IPS-NIHi11 (cell line): ENCODE results near the gene TIGD4.

Experiments
- DNase-seq: peaks from one replicate; pipeline ENCODE4 v3.0.0; 2012; ENCODE audit warnings: mixed read lengths, low spot score

TIGD4 gene

GRCh38 chr4:152779513-152780266 is at the start of gene TIGD4, which contains the start of gene ARFIP1:
TIGD4 (minus strand) TSS chr4:152779730; CDS start chr4:152771004, 8,726 bp downstream.
ARFIP1 (plus strand) TSS chr4:152779954; CDS start chr4:152829634, 49,680 bp downstream.
- peak; percentile 96 for DNase-seq

GRCh38 chr4:152828122-152828521 is 48.6 kb upstream of the TIGD4 start:
- no peak for DNase-seq

GRCh38 chr4:152825336-152825735 is 45.8 kb upstream of the TIGD4 start:
- DNase-seq = no peak

- no peak for DNase-seq
Observed at GRCh38 chr4:152824561-152824960, 45.0 kb upstream of the TIGD4 start.

DNA sequence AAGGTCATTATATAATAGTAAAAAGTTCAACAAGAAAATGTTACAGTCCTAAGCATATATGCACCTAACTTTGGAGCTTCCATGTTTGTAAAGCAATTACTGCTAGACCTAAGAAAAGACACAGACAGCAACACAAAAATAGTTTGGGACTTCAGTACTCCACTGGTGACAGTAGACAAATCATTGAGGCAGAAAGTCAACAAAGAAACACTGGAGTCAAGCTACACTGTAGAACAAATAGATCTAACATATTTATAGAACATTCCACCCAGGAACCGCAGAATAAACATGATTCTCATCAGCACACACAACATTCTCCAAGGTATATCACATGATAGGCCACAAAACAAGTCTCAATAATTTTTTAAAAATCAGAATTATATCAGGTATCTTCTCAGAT is 42.8 kb upstream of the TIGD4 start:
- no peak for DNase-seq

- DNase-seq = no peak
Observed at GRCh38 chr4:152820073-152820472, 40.5 kb upstream of the TIGD4 start.

GRCh38 chr4:152819026-152819645 is 39.6 kb upstream of the TIGD4 start:
- no peak for DNase-seq

DNA sequence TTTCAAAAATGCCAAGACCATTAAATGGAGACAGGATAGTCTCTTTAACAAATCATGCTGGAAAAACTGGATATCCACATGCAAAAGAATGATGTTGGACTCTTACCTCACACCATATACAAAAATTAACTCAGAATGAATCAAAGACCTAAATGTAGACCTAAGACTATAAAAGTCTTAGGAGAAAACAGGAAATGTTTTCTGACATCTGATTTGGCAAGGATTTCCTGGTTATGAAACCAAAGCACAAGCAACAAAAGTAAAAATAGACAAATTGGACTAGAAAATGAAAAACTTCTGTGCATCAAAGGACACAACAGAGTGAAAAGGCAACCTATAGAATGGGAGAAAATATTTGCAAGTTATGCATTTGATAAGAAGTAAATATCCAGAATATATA is 37.8 kb upstream of the TIGD4 start:
- DNase-seq = no peak

DNA sequence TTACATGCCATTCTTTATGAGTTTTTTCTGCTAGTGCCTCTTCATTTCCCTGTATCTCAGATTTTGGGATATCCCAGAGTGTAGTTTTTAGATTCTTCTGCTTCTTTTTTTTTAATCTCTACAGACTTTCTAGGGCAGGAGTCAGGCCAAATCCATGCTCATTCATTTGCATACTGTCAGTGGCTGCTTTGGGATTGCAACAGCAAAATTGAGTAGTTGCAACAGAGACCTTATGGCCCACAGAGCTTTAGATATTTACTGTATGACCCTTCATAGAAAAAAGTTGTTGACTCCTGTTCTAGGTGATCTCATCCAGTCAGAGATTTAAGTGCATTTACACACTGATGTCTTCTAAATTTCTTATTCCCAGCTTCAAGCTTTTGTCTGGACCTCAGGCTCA is 35.5 kb upstream of the TIGD4 start:
- DNase-seq = no peak

GRCh38 chr4:152810715-152811287 is 31.3 kb upstream of the TIGD4 start:
- no peak for DNase-seq

DNA sequence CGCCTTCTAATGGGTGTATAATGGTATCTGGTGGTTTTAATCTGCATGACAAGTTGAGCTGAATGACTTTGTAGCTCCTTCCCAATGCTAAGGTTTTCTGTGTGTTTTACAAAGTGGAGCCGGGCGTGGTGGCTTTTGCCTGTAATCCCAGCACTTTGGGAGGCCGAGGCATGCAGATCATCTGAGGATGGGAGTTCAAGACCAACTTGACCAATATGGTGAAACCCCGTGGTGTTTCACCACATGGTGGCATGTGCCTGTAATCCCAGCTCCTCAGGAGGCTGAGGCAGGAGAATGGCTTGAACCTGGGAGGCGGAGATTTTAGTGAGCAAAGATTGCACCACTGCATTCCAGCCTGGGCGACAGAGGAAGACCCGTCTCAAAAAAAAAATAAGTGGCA is 29.1 kb upstream of the TIGD4 start:
- DNase-seq = no peak

- no peak for DNase-seq
Observed at GRCh38 chr4:152807294-152807829, 27.8 kb upstream of the TIGD4 start.

DNA sequence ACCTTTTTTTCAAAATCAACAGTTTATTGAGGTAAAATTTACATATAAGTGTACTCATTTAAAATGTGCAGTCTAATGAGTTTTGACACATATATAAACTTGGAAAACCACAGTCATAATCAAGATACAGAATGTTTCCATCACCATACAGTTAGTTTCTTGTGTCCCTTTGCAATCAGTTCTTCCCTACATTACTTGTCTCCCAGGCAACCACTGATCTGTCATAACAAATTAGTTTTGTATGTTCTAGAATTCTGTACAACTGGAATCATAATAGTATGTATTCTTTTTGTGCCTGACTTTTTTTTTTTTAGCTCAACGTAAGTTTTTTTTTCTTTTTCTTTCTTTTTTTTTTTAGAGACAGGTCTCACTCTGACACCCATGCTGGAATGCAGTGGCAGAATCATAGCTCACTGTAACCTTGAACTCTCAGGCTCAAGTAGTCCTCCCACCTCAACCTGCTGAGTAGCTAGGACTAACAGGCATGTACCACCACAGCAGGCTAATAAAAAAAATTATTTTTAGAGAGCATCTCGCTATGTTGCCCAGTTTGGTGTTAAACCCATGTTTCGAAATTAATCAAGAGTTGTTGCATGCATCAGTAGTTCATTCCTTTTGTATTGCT is 27.1 kb upstream of the TIGD4 start:
- DNase-seq = no peak

- DNase-seq = no peak
Observed at GRCh38 chr4:152805818-152806217, 26.3 kb upstream of the TIGD4 start.

DNA sequence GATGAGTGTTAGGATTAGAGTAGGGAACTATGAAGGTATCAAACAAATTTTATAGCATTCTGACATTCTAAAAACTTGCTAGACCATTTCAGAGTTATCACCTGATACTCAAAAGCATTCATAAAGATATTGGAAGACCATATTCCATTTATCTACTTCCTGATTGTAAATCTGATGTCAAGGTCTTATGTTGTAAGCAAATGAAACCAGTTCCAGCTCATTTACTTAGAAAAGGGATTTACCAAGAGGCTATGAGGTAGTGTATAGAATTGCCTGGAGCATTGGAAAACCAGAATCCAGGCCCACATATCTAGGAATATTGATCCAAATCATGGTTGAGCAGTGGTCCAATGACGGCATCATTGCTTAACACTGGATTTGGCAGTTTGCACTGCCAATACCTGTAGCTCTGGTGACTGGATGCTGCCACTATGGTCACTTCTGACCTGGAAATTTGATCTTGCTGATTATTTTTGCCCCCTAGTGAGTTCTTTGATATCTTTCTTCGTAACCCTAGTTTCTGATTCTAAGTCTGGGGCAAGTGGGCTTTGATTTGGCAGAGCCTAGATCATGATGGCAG is 25.6 kb upstream of the TIGD4 start:
- no peak for DNase-seq

GRCh38 chr4:152803541-152803940 is 24.0 kb upstream of the TIGD4 start:
- DNase-seq = no peak

DNA sequence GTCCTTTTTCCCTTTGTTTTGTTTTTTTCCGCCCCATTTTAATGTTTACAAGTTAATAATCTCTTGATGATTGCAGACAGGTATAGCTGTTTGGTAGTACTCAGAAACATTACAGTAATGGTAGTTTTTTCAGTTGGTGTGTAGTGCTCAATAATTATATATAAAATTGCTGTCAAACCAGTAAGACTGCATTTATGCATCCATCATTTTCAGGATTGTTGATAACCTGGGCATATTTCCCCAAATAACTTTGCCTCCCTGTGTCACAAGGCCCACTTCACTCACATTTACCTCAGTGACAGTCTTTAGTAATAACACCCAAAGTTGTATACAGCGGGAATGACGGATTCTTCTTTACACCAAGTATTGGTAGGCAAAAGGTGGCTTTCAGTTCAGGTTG is 16.4 kb upstream of the TIGD4 start:
- no peak for DNase-seq

- no peak for DNase-seq
Observed at GRCh38 chr4:152786627-152787026, 7.1 kb upstream of the TIGD4 start.

DNA sequence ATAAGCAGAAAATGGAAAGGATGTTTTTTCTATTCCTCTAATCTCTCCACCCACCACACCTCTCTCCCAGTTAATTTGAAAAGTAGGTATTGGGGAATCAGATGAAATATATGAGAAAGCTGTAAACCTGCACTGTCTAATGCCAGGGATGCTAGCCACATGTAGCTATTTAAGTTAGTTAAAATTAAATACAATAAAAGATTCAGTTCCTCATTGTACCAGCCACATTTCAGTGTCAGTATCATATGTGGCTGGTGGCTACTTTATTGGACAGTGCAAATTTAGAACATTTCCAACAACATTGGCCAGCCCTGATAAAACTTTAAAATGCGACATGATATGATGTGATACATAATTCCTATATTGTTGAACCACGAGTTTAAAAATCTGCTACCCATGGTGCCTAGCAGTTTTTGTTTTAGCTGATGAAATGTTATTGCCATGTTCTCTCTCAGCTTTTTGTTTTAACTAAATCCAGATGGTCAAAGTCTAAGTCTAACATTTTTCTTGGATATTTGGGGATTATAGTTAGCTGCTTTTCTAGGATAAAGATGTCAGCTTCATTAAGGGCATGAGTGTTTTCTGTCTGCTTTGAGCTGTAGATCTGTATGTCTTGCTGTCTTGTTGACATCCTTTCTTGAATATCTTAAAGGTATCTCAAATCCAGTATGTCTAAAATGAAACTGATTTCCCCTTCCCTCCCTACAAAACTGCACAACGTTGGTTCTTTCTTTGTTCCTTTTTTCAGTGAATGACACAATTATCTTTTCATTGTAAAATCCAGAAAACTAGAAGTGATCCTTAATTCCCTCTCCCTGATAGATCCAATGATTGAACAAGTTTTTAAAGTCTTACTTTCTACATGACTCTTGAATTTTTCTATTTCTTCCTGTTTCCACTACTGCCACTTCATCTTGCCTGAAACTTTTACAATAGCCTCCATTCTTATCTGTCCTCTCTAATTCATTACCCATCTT is 6.4 kb upstream of the TIGD4 start:
- no peak for DNase-seq

- peak; percentile 29 for DNase-seq
Observed at GRCh38 chr4:152784490-152785350, 5.2 kb upstream of the TIGD4 start.
